Breast epithelium (tissue), 3 donors: ENCODE measurements around the gene BIRC2.

Experiments used
- CTCF ChIP-seq, 3 donors: fragments of 450-650 bp; IDR thresholded peaks; one replicate each; pipeline ENCODE4 v1.5.1; 2016 to 2017; ENCODE audit warnings: antibody characterized with exemption in 3 of 3, mild to moderate bottlenecking in 3 of 3, moderate library complexity in 3 of 3
- POLR2A ChIP-seq: fragments of 450-650 bp; IDR thresholded peaks from one replicate; pipeline ENCODE4 v1.6.1; 2016; ENCODE audit warnings: antibody characterized with exemption, mild to moderate bottlenecking, moderate library complexity
- POLR2AphosphoS5 ChIP-seq, 3 donors: sonication (generic); formaldehyde crosslinking; IDR thresholded peaks; one replicate each; pipeline ENCODE4 v1.6.1; 2017; ENCODE audit warnings: antibody characterized with exemption in 3 of 3

DNA sequence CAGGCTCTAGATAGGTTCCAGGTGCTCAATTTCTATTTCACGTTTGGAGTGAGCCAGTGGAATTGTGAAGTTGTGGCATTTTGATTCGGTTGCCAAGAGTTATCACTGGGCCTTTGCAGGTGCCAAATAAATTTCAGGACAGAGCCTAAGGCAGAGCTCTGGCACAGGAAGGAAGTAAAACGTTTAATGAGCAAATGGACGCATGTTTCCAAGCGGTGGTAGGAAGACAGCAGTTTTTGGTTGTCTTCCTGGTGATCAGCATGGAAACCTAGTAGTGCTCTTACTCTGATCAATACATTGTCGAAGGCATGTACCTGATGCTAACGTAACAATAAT is 29.3 kb upstream of the BIRC2 start:
- no peak for TF ChIP-seq CTCF (IDR thresholded peaks at IDR 0.05)
- TF ChIP-seq POLR2AphosphoS5 (IDR thresholded peaks at IDR 0.05) = no peak
- TF ChIP-seq POLR2A = no peak
